HG03139 (cell line): ENCODE data around the gene MAP3K7.
A peak's percentile ranks its signal among the peaks of the same experiment; 100 is the strongest.

Experiments used
- ATAC-seq: cut with Tn5 transposase; IDR thresholded peaks from one replicate; pipeline ENCODE4 v1.9.1; 2021; ENCODE audit not compliant: unreplicated experiment

The MAP3K7 gene

DNA sequence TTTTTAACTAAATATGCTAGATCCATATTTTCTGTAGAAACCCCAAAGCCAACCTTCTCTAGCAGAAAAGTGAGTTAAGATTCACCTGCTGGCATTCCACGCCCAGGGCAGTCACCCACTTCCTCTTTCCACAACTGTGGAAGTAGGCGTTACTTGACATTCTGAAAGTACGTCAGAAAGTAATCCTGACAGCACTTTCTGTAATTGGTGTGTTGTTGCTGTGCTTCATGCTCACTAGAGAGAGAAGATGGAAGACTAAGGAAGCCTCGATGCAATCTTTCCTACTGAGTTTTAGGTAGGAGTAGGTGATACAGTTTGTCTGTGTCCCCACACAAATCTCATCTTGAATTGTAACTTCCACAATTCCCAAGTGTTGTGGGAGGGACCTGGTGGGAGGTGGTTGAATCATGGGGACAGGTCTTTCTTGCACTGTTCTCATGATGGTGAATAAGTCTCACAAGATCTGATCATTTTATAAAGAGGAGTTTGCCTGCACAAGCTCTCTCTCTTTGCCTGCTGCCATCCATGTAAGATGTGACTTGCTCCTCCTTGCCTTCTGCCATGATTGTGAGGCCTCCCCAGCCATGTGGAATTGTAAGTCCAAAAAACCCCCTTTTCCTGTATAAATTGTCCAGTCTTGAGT, 101.1 kb downstream of the MAP3K7 start:
- no peak for ATAC-seq

- ATAC-seq: no peak
Measured at GRCh38 chr6:90484903-90485302, 102.0 kb downstream of the MAP3K7 start.

- ATAC-seq: no peak
Measured at GRCh38 chr6:90484385-90484784, 102.5 kb downstream of the MAP3K7 start.

- ATAC-seq: no peak
Measured at GRCh38 chr6:90483956-90484355, 102.9 kb downstream of the MAP3K7 start.

- ATAC-seq: no peak
Measured at GRCh38 chr6:90483116-90483839, 103.6 kb downstream of the MAP3K7 start.

DNA sequence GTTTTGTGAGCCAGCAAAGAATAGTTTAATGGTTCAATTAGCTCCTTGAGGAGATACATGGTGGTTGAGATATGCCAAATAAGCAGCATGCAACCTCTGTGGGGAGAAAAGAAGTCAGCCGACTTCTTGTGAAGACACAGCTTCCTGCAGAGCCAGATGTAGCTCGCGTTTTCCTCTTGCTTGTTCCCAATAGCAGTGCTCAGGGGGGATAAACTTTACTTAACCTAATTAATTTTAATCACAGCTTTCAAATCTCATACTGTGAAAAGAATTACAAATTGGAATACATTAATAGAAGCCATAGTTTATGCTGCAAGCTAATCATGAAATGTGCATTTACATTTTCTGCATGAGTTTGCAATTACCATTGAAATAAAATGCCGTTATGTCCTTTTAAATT, 106.2 kb downstream of the MAP3K7 start:
- ATAC-seq: no peak

DNA sequence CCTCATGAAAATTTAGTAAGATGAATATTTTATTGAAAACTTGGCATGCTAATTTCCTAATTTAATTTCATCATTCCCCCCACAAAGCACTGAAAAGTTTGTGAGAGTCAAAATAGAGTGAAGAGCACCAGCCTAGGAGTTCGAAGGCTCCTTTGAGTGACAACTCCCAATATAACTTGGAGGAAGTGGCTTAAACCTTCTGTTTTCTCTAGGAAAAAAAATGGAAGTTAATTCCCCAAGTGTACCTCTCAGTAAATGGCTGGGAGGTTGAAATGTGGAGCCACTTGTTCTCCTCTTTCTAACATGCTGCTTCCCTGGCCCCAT, 107.3 kb downstream of the MAP3K7 start:
- ATAC-seq: no peak

GRCh38 chr6:90478789-90479602, 107.9 kb downstream of the MAP3K7 start:
- peak; percentile 83 for ATAC-seq

GRCh38 chr6:90478278-90478677, 108.6 kb downstream of the MAP3K7 start:
- ATAC-seq: no peak

DNA sequence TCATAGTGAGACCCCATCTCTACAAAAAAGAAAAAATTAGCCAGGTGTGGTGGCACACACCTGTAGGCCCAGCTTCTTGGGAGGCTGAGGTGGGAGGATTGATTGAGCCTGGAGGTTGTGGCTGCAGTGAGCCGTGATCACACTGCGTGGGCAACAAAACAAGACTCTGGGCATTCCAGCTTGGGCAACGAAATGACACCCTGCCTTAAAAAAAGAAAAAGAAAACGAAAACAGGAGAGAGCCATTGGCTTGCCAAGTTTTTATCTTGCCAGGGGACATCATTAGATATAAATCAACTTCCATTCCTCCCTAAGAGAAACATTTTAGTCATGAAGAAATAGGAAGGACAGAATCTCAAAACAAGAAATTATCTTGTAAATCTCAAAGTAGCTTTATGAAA, 109.5 kb downstream of the MAP3K7 start:
- no peak for ATAC-seq

DNA sequence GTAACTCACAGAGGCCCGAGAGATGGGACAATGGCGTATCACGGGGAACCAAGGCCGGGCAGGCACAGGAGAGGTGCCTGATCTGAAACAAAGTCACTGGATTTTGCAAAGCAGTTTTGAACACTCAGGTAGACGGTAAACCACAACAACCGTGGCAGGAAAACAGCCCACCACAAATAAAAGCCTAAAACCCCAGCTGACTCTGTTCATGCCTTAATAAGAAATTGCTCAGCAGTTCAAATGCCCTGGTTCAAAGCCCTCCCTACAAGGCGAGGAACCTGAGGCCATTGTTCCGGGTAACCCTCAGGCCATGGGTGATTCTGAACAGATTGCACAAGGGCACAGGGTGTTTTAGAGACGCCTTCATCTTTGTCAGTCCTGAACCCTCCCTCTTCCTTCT, 114.2 kb downstream of the MAP3K7 start:
- no peak for ATAC-seq

DNA sequence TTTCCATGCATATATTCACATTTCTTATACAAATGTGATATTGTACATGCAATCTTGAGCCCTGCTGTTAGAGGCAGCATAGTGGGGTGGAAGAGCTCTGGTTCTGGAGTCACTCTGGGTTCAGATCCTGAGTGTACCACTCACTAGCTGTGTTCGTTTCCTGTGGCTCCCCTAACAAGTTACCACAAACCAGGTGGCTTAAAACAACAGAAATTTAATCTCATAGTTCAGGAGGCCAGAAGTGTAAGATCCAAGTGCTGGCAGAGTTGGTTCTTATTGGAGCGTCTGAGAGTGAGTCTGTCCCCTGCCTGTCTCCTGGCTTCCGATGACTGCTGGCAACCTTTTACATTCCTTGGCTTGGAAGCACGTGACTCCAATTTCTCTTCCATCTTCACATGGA, 115.6 kb downstream of the MAP3K7 start:
- ATAC-seq: no peak

GRCh38 chr6:90469906-90470305, 117.0 kb downstream of the MAP3K7 start:
- no peak for ATAC-seq

- ATAC-seq: no peak
Measured at GRCh38 chr6:90468859-90469258, 118.0 kb downstream of the MAP3K7 start.

GRCh38 chr6:90468080-90468479, 118.8 kb downstream of the MAP3K7 start:
- no peak for ATAC-seq

DNA sequence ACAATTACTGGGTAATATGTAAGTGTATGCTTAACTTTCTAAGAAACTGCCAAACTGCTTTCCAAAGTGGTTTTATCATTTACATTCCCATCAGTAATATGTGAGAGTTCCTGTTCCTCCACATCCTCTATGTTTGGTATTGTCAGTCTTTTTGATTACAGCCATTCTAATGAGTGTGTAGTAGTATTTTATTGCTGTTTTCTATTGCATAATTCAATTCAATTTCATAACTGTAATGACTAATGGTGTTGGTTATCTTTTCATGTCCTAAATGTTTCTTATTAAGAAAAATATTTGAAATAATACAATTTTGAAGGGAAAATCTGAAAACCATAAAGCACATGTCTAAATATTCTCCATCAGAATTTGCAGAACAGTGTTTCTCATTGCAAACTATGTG, 119.3 kb downstream of the MAP3K7 start:
- no peak for ATAC-seq

GRCh38 chr6:90466154-90466940, 120.5 kb downstream of the MAP3K7 start:
- no peak for ATAC-seq

DNA sequence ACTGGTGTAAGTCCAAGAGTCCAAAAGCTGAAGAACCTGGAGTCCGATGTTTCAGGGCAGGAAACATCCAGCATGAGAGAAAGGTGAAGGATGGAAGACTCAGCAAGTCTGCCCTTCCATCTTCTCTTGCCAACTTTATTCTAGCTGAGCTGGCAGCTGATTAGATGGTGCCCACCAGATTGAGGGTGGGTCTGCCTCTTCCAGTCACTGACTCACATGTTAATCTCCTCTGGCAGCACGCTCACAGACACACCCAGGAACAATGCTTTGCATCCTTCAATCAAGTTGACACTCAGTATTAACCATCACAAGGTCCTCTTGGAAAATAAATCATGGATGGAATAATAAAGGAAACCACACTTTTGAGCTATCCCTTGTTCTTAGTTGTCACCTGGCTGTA, 121.2 kb downstream of the MAP3K7 start:
- ATAC-seq: no peak

DNA sequence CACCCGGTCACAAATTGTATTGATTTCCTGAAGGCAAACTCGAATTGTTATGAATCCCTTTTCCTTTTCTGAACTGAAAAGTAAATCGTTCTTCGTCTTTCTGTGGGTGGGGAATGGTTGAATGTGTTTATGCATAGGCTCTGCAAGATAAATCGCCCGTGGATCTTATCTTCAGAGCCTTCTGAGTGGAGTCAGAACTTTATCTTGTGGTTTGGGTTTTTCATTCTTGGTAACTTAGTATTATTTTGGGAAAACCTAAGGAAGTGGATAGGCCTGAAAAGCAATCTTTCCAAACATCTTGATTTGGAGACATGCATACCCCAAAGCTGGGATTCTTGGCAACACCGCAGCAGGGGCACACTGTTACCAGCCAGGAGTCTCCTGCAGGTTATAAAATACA, 122.4 kb downstream of the MAP3K7 start:
- no peak for ATAC-seq

DNA sequence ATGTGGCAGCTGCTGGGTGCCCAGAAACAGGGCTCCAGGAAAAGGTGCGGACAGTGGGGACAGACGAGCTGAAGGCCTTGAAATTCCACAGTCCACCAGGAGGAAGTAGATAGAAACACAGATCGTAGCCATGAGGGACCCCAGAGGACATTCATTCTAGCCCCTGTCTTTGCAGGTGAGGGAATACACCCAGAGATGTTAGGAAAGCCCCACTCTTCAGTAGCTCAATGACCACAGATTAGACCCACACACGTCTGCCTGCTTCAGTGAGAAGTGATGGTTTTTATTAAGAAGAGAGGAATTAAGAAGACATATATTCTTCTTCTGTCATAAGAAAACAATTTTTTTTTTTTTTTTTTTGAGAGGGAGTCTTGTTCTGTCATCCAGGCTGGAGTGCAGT, 123.0 kb downstream of the MAP3K7 start:
- ATAC-seq: no peak
